Measurements from ENCODE around the gene IFT172.

DNA sequence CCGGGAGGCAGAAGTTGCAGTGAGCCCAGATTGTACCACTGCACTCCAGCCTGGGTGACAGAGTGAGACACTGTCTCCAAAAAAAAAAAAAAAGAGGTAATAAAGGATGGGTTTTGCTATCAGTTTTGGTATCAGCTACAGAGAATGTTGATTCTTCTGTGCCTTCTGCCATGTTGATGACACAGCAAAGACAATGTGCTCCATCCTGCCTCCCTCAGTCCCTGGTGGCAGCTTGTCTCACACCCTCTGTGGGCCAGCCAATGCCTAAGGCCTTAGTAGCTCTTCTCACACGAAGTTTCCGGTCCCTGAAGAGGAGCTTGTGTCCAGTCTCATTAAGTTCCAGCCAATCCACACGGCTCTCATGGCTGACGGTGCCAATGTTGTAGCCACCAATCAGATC is 17.6 kb downstream of the IFT172 start:
- TF ChIP-seq ERG (CRISPR knock-in tag; IDR thresholded peaks at IDR 0.05) (no peak), USF1 (CRISPR knock-in tag; IDR thresholded peaks at IDR 0.05) (no peak), HMGXB4 (CRISPR knock-in tag; IDR thresholded peaks at IDR 0.05) (no peak), CTCF (IDR thresholded peaks at IDR 0.05) (no peak), SP1 (CRISPR knock-in tag; conservative IDR thresholded peaks at IDR 0.05) (no peak)
- TF ChIP-seq, protein P1, sequence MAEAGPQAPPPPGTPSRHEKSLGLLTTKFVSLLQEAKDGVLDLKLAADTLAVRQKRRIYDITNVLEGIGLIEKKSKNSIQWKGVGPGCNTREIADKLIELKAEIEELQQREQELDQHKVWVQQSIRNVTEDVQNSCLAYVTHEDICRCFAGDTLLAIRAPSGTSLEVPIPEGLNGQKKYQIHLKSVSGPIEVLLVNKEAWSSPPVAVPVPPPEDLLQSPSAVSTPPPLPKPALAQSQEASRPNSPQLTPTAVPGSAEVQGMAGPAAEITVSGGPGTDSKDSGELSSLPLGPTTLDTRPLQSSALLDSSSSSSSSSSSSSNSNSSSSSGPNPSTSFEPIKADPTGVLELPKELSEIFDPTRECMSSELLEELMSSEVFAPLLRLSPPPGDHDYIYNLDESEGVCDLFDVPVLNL (CRISPR knock-in tag; IDR thresholded peaks at IDR 0.05; ENCODE audit: borderline replicate concordance, low read depth), result no peak

Data from WTC11 (cell line).